SK-N-SH (cell line): ENCODE measurements around the gene TBRG4. TPM values are rescaled to one million over a fixed set of nuclear protein-coding genes. Genes with fewer than 3 reads are reported as not detected.

ENCODE experiments used
- CTCF ChIA-PET: fragments of 300-600, 350-600 bp; formaldehyde crosslinking; extraction: SDS; loops from one replicate; lab custom pipeline; 2021; lab: Yijun Ruan, JAX
- POLR2A ChIA-PET: fragments of 350-600 bp; sonication (Branson Sonifier 250); formaldehyde crosslinking; extraction: SDS; loops from one replicate; lab custom pipeline; 2020; ENCODE audit warnings: antibody characterized with exemption, inconsistent platforms; lab: Yijun Ruan, JAX
- DNase-seq: peaks from one replicate; pipeline ENCODE4 v3.0.0; 2012
- H2AFZ ChIP-seq: fragments of 200-600 bp; sonication (generic); 2 replicates; pipeline ENCODE4 v1.8.1; 2016; ENCODE audit warnings: antibody characterized with exemption, mild to moderate bottlenecking, low read depth
- H3F3A ChIP-seq: fragments of 200-600 bp; sonication (generic); replicated peaks from 2 replicates; pipeline ENCODE3; 2016; ENCODE audit warnings: antibody characterized with exemption, mild to moderate bottlenecking; ENCODE audit not compliant: insufficient read depth
- H3K27ac ChIP-seq, 2 experiments: fragments of 200-500 bp in 1 of 2; fragments of 200-600 bp in 1 of 2; sonication (Bioruptor generic) in 1 of 2; sonication (generic), shearing (Covaris generic) in 1 of 2; 2 replicates each; pipeline versions ENCODE4 v1.5.1 to v1.6.1; 2014 to 2016; ENCODE audit warnings: low read depth in 2 of 2, inconsistent platforms in 1 of 2, low read length in 1 of 2, mild to moderate bottlenecking in 1 of 2, mixed read lengths in 1 of 2
- H3K27me3 ChIP-seq: fragments of 200-600 bp; sonication (generic), shearing (Covaris generic); 2 replicates; pipeline ENCODE4 v1.6.1; 2016; ENCODE audit warnings: mixed run types; ENCODE audit not compliant: insufficient read depth
- H3K36me3 ChIP-seq, 2 experiments: fragments of 200-500 bp in 1 of 2; fragments of 200-600 bp in 1 of 2; sonication (Bioruptor generic) in 1 of 2; sonication (generic) in 1 of 2; replicated peaks in 1 of 2; 2 replicates each; pipeline versions ENCODE3 to v1.5.1; 2014 to 2016; ENCODE audit warnings: low read length in 1 of 2, mild to moderate bottlenecking in 1 of 2; ENCODE audit not compliant: insufficient read depth in 2 of 2, control insufficient read depth in 1 of 2
- H3K4me1 ChIP-seq, 2 experiments: fragments of 200-500 bp in 1 of 2; fragments of 200-600 bp in 1 of 2; sonication (Bioruptor generic) in 1 of 2; sonication (generic), shearing (Covaris generic) in 1 of 2; 2 replicates each; pipeline versions ENCODE4 v1.5.1 to v1.6.1; 2014 to 2016; ENCODE audit warnings: low read depth in 1 of 2, low read length in 1 of 2, mixed run types in 1 of 2; ENCODE audit not compliant: insufficient read depth in 2 of 2, control insufficient read depth in 1 of 2
- H3K4me2 ChIP-seq: fragments of 200-600 bp; sonication (generic), shearing (Covaris generic); 2 replicates; pipeline ENCODE4 v1.6.1; 2017; ENCODE audit warnings: mixed run types
- H3K4me3 ChIP-seq, 2 experiments: fragments of 200-500 bp in 1 of 2; fragments of 200-600 bp in 1 of 2; sonication (Bioruptor generic) in 1 of 2; sonication (generic), shearing (Covaris generic) in 1 of 2; 2 replicates each; pipeline versions ENCODE4 v1.5.1 to v1.8.1; 2014 to 2016; ENCODE audit warnings: low read depth in 2 of 2, inconsistent platforms in 1 of 2, low read length in 1 of 2, mild to moderate bottlenecking in 1 of 2, mixed read lengths in 1 of 2, moderate library complexity in 1 of 2
- H3K79me2 ChIP-seq: fragments of 200-600 bp; sonication (generic); 2 replicates; pipeline ENCODE4 v1.8.1; 2017; ENCODE audit warnings: mild to moderate bottlenecking; ENCODE audit not compliant: insufficient read depth
- H3K9ac ChIP-seq: fragments of 200-600 bp; sonication (generic); 2 replicates; pipeline ENCODE4 v1.6.1; 2017; ENCODE audit warnings: mixed run types
- H3K9me2 ChIP-seq: fragments of 200-600 bp; sonication (generic); 2 replicates; pipeline ENCODE4 v1.6.1; 2017; ENCODE audit warnings: mixed run types
- H3K9me3 ChIP-seq: fragments of 200-600 bp; sonication (generic); 2 replicates; pipeline ENCODE4 v1.6.1; 2017; ENCODE audit warnings: mixed run types, mild to moderate bottlenecking, moderate library complexity
- H4K20me1 ChIP-seq: fragments of 200-600 bp; sonication (generic); 2 replicates; pipeline ENCODE4 v1.6.1; 2017; ENCODE audit warnings: mild to moderate bottlenecking, mixed run types; ENCODE audit not compliant: insufficient read depth
- ELF1 ChIP-seq: IDR thresholded peaks from 2 replicates; pipeline ENCODE4 v1.4.0; 2012
- EP300 ChIP-seq, 2 experiments: IDR thresholded peaks; 2 replicates each; pipeline versions ENCODE4 v1.4.0 to v1.6.1; 2012; ENCODE audit warnings: borderline replicate concordance in 1 of 2, low read depth in 1 of 2, low read length in 1 of 2
- FOSL2 ChIP-seq: IDR thresholded peaks from 2 replicates; pipeline ENCODE4 v1.4.0; 2012; ENCODE audit warnings: low read depth, mild to moderate bottlenecking, moderate library complexity, borderline replicate concordance
- FOXJ3 ChIP-seq: sonication (generic); formaldehyde crosslinking; IDR thresholded peaks from 2 replicates; pipeline ENCODE4 v1.5.1; 2020; ENCODE audit warnings: mild to moderate bottlenecking, missing genetic modification reagents
- FOXM1 ChIP-seq: IDR thresholded peaks from 2 replicates; pipeline ENCODE4 v1.4.0; 2012; ENCODE audit warnings: low read depth, mild to moderate bottlenecking
- GATA2 ChIP-seq: sonication (generic); formaldehyde crosslinking; IDR thresholded peaks from 2 replicates; pipeline ENCODE4 v1.5.0; 2020; ENCODE audit warnings: mild to moderate bottlenecking, missing genetic modification reagents
- JUND ChIP-seq: IDR thresholded peaks from 2 replicates; pipeline ENCODE4 v1.4.0; 2012
- MEF2A ChIP-seq: IDR thresholded peaks from 2 replicates; pipeline ENCODE4 v1.4.0; 2012; ENCODE audit warnings: low read depth, borderline replicate concordance
- MXI1 ChIP-seq: IDR thresholded peaks from 2 replicates; pipeline ENCODE4 v1.6.1; 2012; ENCODE audit warnings: mild to moderate bottlenecking, low read depth, low read length, improper control_type of control experiment
- RAD21 ChIP-seq: IDR thresholded peaks from 2 replicates; pipeline ENCODE4 v1.6.1; 2012; ENCODE audit warnings: mild to moderate bottlenecking, low read length
- RCOR1 ChIP-seq: fragments of 150-350 bp; IDR thresholded peaks from 2 replicates; pipeline ENCODE4 v1.6.1; 2017; ENCODE audit warnings: antibody characterized with exemption, low read length
- RFX5 ChIP-seq: IDR thresholded peaks from 2 replicates; pipeline ENCODE4 v1.6.1; 2012; ENCODE audit warnings: mild to moderate bottlenecking, improper control_type of control experiment, low read length
- RXRA ChIP-seq: IDR thresholded peaks from 2 replicates; pipeline ENCODE4 v1.4.0; 2012; ENCODE audit warnings: low read depth, mild to moderate bottlenecking, borderline replicate concordance
- SIN3A ChIP-seq: IDR thresholded peaks from 2 replicates; pipeline ENCODE4 v1.6.1; 2012; ENCODE audit warnings: low read depth, mild to moderate bottlenecking, low read length, moderate library complexity, borderline replicate concordance
- USF1 ChIP-seq: IDR thresholded peaks from 2 replicates; pipeline ENCODE4 v1.4.0; 2012; ENCODE audit warnings: low read depth, borderline replicate concordance
- WGBS: methylation state at CpG from one replicate; pipeline ENCODE4 v1.1.6; 2017; ENCODE audit warnings: low lambda C conversion rate; 5-methylcytosine and 5-hydroxymethylcytosine counted together
- polyA plus RNA-seq, 3 experiments: library from polyadenylated mRNA; depleted of rRNA; stranded (reverse); fragments of >200 nt; gene quantifications; 2 replicates each; pipeline ENCODE4 v1.2.3, GENCODE V29; 2012
- TF ChIP-seq, protein P1 (sequence below): fragments of 150-350 bp; IDR thresholded peaks from 2 replicates; pipeline ENCODE4 v1.6.1; 2017; ENCODE audit warnings: antibody characterized with exemption, low read length, low read depth, borderline replicate concordance
- TF ChIP-seq, protein P2 (sequence below): fragments of 200-600 bp; sonication (generic); IDR thresholded peaks from 2 replicates; pipeline ENCODE4 v1.6.1; 2017; ENCODE audit warnings: antibody characterized with exemption, mild to moderate bottlenecking, moderate library complexity

TBRG4 gene
- polyA plus RNA-seq, 1 of the 3 experiments (the other 2 are of a cell fraction) = 76.2 TPM

DNA sequence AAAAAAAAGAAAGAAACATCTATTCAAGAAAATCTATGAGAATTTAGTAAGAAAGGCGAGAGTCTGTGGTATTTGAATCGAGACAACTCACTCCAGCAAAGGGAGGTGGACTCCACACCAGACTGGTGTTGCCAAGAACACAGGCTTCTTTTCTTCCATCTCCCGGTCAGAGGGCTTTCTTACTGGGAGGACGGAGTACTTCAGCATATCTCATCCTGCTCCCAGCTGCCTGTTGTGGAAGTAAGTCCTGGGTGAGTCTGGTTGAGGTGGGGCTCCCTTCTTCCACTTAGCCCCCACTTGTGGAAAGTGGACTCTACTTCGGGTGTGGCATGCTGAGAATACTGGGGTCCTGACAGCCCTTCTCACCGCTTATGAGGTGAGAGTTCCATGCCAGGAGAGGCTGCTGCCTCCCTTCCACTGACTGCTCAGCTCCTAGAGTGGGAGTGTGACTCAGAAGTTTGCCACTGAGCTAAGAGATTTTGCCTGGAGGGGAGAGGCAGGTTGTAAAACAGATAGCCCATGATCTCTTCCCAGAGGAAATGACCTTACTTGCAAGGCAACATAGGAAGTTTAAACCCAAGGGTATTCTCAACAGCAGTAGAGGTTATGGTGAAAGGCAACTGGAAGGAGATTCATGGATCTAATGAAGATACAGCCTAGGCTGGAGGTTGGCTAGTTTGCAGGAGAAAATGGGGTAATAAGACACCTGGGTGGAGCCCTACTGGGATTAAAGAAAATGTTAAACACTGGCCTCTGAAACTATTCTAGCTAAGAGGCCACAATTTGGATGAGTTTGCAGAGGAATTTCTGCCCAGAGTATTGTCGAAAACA, 19.2 kb downstream of the TBRG4 start:
- ChIA-PET POLR2A (interaction anchor here (0.6 to 1.5 kb wide), 2 partner anchors 12 to 19 kb away, joined by 3 to 4 read pairs; partner anchors contain the start of gene TBRG4), CTCF (interaction anchor here (0.6 to 1.8 kb wide), 2 partner anchors 19 to 105 kb away, joined by 4 to 6 read pairs; partner anchors contain the start of gene TBRG4)
- Histone ChIP-seq H3F3A (no peaks in the 10 kb centered on the region), H4K20me1 (no peaks in the 10 kb centered on the region; the same call in 1 of the 2 replicates), H3K4me2 (no peak overlapping the region), H3K79me2 (peaks cover 11% of the 10 kb centered on the region; the same call in 1 of the 2 replicates), H3K4me1 (peaks cover 0 to 16% of the 10 kb centered on the region in 2 experiments; a peak in 1 of 4 replicates), H3K36me3 (no peaks in the 10 kb centered on the region), H3K9ac (no peak overlapping the region), H3K27me3 (no peaks in the 10 kb centered on the region), H3K4me3 (no peak overlapping the region), H3K9me2 (no peaks in the 10 kb centered on the region), H2AFZ (peak overlapping the region; percentile 65; the same call in 1 of the 2 replicates), H3K27ac (no peak overlapping the region), H3K9me3 (no peaks in the 10 kb centered on the region)
- 61% methylated on average over 6 of the region's 7 CpGs for WGBS
- TF ChIP-seq, protein P1, sequence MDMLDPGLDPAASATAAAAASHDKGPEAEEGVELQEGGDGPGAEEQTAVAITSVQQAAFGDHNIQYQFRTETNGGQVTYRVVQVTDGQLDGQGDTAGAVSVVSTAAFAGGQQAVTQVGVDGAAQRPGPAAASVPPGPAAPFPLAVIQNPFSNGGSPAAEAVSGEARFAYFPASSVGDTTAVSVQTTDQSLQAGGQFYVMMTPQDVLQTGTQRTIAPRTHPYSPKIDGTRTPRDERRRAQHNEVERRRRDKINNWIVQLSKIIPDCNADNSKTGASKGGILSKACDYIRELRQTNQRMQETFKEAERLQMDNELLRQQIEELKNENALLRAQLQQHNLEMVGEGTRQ = no peak
- DNase-seq = peak; percentile 8

GRCh38 chr7:45089341-45089891, 22.1 kb downstream of the TBRG4 start:
- peaks cover 0 to 17% of the 10 kb centered on the region in 2 experiments for H3K36me3 ChIP-seq
- H3K79me2 ChIP-seq = peaks cover 20% of the 10 kb centered on the region; the same call in 1 of the 2 replicates
- H3K4me3 ChIP-seq = peak overlapping the region; percentile 70 to 98
- no peaks in the 10 kb centered on the region; the same call in 1 of the 2 replicates for H4K20me1 ChIP-seq
- H3F3A ChIP-seq = no peaks in the 10 kb centered on the region
- H3K27ac ChIP-seq = peak overlapping the region in 1 of 2 experiments; percentile 97; a peak in 2 of 4 replicates
- H3K4me1 ChIP-seq = peaks cover 0 to 26% of the 10 kb centered on the region in 2 experiments; a peak in 1 of 4 replicates
- ChIA-PET POLR2A (interaction anchor here (0.7 to 2.1 kb wide), 14 partner anchors 9 to 204 kb away, joined by 3 to 16 read pairs (median 4); partner anchors contain the start of genes PURB and TBRG4), CTCF (interaction anchor here (0.6 to 2.1 kb wide), 8 partner anchors 10 to 116 kb away, joined by 3 to 5 read pairs (median 3); partner anchors contain the start of gene TBRG4)
- TF ChIP-seq MXI1 = peak; percentile 91
- peak; percentile 93 for TF ChIP-seq RFX5
- TF ChIP-seq FOSL2 = no peak
- TF ChIP-seq FOXM1 = no peak
- no peak; the same call in 1 of the 2 replicates for TF ChIP-seq RAD21
- no peak for TF ChIP-seq JUND
- TF ChIP-seq RCOR1 = peak; percentile 95
- 0 out of 2 replicates have a peak, but pooled peaks have one; percentile 7 for TF ChIP-seq SIN3A
- TF ChIP-seq FOXJ3 = no peak
- TF ChIP-seq GATA2 = peak; percentile 17; the same call in 1 of the 2 replicates
- no peak for TF ChIP-seq MEF2A
- TF ChIP-seq ELF1 = no peak
- TF ChIP-seq EP300 (IDR thresholded peaks at IDR 0.05; ENCODE audit: borderline replicate concordance in 1 of 2, low read depth in 1 of 2, low read length in 1 of 2) = no peak; a peak in 1 of 4 replicates
- TF ChIP-seq RXRA = no peak
- no peak for TF ChIP-seq USF1
- TF ChIP-seq, protein P2, sequence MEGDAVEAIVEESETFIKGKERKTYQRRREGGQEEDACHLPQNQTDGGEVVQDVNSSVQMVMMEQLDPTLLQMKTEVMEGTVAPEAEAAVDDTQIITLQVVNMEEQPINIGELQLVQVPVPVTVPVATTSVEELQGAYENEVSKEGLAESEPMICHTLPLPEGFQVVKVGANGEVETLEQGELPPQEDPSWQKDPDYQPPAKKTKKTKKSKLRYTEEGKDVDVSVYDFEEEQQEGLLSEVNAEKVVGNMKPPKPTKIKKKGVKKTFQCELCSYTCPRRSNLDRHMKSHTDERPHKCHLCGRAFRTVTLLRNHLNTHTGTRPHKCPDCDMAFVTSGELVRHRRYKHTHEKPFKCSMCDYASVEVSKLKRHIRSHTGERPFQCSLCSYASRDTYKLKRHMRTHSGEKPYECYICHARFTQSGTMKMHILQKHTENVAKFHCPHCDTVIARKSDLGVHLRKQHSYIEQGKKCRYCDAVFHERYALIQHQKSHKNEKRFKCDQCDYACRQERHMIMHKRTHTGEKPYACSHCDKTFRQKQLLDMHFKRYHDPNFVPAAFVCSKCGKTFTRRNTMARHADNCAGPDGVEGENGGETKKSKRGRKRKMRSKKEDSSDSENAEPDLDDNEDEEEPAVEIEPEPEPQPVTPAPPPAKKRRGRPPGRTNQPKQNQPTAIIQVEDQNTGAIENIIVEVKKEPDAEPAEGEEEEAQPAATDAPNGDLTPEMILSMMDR = no peak
- WGBS = under 1% methylated on average over 21 of the region's 22 CpGs
- H2AFZ ChIP-seq = peak overlapping the region; percentile 96
- H3K9ac ChIP-seq = peak overlapping the region; percentile 83
- H3K9me3 ChIP-seq = no peaks in the 10 kb centered on the region
- peak; percentile 98 for DNase-seq
- H3K27me3 ChIP-seq = no peaks in the 10 kb centered on the region
- peak overlapping the region; percentile 99 for H3K4me2 ChIP-seq
- no peaks in the 10 kb centered on the region for H3K9me2 ChIP-seq
